Measurements from ENCODE around the gene INHBA. TPM values are rescaled to one million over a fixed set of nuclear protein-coding genes. Genes with fewer than 3 reads are reported as not detected.

Gene INHBA
- total RNA-seq, 4 donors from 2014 or later, result 5.4 to 18.4 (median 10.8) TPM

GRCh38 chr7:41637049-41637448, 65.8 kb downstream of the INHBA start:
- Histone ChIP-seq H3K27me3 (no peaks in the 10 kb centered on the region), H3K4me3 (no peak overlapping the region), H3K4me1 (no peaks in the 10 kb centered on the region), H3K36me3 (no peaks in the 10 kb centered on the region), H3K27ac (no peak overlapping the region), H3K9me3 (no peaks in the 10 kb centered on the region)
- intact Hi-C loops (cut with DNase I; ENCODE audit: low total_unique reads), result no loop called here
- DNase-seq, result no peak
- TF ChIP-seq, protein P1, sequence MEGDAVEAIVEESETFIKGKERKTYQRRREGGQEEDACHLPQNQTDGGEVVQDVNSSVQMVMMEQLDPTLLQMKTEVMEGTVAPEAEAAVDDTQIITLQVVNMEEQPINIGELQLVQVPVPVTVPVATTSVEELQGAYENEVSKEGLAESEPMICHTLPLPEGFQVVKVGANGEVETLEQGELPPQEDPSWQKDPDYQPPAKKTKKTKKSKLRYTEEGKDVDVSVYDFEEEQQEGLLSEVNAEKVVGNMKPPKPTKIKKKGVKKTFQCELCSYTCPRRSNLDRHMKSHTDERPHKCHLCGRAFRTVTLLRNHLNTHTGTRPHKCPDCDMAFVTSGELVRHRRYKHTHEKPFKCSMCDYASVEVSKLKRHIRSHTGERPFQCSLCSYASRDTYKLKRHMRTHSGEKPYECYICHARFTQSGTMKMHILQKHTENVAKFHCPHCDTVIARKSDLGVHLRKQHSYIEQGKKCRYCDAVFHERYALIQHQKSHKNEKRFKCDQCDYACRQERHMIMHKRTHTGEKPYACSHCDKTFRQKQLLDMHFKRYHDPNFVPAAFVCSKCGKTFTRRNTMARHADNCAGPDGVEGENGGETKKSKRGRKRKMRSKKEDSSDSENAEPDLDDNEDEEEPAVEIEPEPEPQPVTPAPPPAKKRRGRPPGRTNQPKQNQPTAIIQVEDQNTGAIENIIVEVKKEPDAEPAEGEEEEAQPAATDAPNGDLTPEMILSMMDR (IDR thresholded peaks at IDR 0.05), result no peak
- TF ChIP-seq POLR2A (IDR thresholded peaks at IDR 0.05), result no peak
